ENCODE results near the gene TFF2.

TFF2 gene

GRCh38 chr21:42374457-42374856 lies 23.7 kb upstream of the TFF2 start:
- DNase-seq (ENCODE audit: low read depth) = no peak
- TF ChIP-seq, protein P1, sequence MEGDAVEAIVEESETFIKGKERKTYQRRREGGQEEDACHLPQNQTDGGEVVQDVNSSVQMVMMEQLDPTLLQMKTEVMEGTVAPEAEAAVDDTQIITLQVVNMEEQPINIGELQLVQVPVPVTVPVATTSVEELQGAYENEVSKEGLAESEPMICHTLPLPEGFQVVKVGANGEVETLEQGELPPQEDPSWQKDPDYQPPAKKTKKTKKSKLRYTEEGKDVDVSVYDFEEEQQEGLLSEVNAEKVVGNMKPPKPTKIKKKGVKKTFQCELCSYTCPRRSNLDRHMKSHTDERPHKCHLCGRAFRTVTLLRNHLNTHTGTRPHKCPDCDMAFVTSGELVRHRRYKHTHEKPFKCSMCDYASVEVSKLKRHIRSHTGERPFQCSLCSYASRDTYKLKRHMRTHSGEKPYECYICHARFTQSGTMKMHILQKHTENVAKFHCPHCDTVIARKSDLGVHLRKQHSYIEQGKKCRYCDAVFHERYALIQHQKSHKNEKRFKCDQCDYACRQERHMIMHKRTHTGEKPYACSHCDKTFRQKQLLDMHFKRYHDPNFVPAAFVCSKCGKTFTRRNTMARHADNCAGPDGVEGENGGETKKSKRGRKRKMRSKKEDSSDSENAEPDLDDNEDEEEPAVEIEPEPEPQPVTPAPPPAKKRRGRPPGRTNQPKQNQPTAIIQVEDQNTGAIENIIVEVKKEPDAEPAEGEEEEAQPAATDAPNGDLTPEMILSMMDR (conservative IDR thresholded peaks at IDR 0.05; ENCODE audit: low read depth, low read length) = no peak
- H3K4me3 ChIP-seq (ENCODE audit: low read length) = no peak overlapping the region

- no peak overlapping the region for H3K4me3 ChIP-seq (ENCODE audit: low read length)
- TF ChIP-seq, protein P1 (conservative IDR thresholded peaks at IDR 0.05; ENCODE audit: low read depth, low read length) = no peak
- no peak for DNase-seq (ENCODE audit: low read depth)
Observed at GRCh38 chr21:42373908-42374455, 23.2 kb upstream of the TFF2 start.

DNA sequence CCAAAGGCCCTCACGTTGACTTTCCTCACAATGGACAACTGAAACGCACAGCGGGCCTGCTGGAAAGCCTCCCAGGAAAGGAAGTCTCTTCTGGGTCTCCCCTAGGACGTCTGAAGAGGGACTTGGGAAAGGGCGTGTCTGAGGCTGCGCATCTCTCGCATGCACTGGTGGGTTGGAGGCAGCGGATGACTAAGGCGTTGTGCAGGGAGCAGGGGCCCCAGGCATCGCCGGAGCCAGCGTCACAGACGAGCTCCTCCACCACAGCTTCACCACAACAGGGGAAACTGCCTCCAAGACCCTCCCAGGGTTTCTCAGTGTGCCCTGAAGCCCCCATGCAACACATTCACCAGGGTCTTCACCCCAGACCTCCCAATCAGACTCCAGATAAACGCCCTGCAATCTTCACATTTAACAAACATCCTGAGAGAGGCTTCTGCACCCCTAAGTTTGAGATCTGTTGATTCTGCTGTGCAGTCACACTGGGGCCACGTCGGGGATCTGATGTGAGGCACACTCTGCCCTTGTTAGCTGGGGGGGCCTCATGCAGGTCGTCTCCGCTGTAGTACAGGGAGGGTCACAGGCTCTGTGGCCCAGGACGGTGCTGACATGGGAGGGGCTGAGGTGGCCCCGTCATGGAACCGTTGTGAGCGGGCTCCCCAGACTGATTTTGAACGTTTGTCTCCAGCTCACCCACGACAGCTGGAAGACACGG lies 22.6 kb upstream of the TFF2 start:
- TF ChIP-seq, protein P1 (conservative IDR thresholded peaks at IDR 0.05; ENCODE audit: low read depth, low read length) = no peak
- H3K4me3 ChIP-seq (ENCODE audit: low read length) = no peak overlapping the region
- DNase-seq (ENCODE audit: low read depth) = no peak

GRCh38 chr21:42370894-42371654 lies 20.3 kb upstream of the TFF2 start:
- no peak for DNase-seq (ENCODE audit: low read depth)
- TF ChIP-seq, protein P1 (conservative IDR thresholded peaks at IDR 0.05; ENCODE audit: low read depth, low read length) = no peak
- no peak overlapping the region for H3K4me3 ChIP-seq (ENCODE audit: low read length)

DNA sequence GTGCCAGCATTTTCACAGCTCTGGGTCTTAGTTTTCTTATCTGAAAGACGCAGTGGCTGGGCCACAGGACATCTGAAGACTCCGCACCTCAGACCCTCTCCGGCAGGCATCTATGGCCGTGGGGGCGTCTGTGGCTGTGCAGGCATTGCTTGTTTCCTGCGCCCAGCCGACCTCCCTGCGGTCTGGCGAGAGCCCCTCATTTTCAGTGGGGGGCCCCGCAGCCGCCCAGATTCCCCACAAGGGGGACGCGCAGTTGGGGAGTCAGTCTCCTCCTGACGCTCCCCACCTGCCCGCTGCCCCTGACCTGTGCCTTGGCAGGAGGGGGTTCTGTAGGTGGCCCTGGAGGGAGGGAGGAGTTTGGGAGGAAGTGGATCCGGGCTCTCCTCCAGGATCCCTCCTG lies 19.0 kb upstream of the TFF2 start:
- TF ChIP-seq, protein P1 (conservative IDR thresholded peaks at IDR 0.05; ENCODE audit: low read depth, low read length) = no peak
- H3K4me3 ChIP-seq (ENCODE audit: low read length) = no peak overlapping the region
- no peak for DNase-seq (ENCODE audit: low read depth)

GRCh38 chr21:42367367-42368165 lies 16.8 kb upstream of the TFF2 start:
- no peak overlapping the region for H3K4me3 ChIP-seq (ENCODE audit: low read length)
- no peak for DNase-seq (ENCODE audit: low read depth)
- TF ChIP-seq, protein P1 (conservative IDR thresholded peaks at IDR 0.05; ENCODE audit: low read depth, low read length) = no peak

Measured in retinal pigment epithelial cell (primary cell).